ENCODE results near the gene CTCFL. TPM values are rescaled to one million over a fixed set of nuclear protein-coding genes. Genes with fewer than 3 reads are reported as not detected.

CTCFL gene
- polyA plus RNA-seq, 1 experiment = not detected

DNA sequence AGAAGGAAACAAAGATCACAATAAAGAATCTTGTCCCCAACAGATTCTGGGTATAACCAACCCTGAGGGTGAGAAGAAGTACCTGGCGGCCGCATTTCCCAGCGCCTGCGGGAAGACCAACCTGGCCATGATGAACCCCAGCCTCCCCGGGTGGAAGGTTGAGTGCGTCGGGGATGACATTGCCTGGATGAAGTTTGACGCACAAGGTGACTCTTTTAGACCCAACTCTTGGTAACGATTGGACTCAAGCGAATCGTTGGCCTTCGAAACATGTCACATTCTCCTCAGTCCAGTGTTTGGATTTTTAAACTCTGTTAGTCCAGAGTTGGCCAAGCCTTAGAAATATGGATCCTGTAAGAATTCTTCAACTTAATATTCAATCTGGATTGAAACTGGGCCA is 38.6 kb upstream of the CTCFL start:
- Histone ChIP-seq H3K4me3 (ENCODE audit: low read depth, low read length) (no peak overlapping the region), H3K36me3 (ENCODE audit: control insufficient read depth, insufficient read depth, low read length) (no peaks in the 10 kb centered on the region), H3K27me3 (ENCODE audit: control insufficient read depth, insufficient read depth, low read length) (peaks cover 2% of the 10 kb centered on the region)
- ChIA-PET CTCF (no interaction called here), POLR2A (no interaction called here)
- no peak for DNase-seq (ENCODE audit: low read depth)
- no peak for TF ChIP-seq CTCF (IDR thresholded peaks at IDR 0.05; ENCODE audit: insufficient read depth, low read depth, low read length)

DNA sequence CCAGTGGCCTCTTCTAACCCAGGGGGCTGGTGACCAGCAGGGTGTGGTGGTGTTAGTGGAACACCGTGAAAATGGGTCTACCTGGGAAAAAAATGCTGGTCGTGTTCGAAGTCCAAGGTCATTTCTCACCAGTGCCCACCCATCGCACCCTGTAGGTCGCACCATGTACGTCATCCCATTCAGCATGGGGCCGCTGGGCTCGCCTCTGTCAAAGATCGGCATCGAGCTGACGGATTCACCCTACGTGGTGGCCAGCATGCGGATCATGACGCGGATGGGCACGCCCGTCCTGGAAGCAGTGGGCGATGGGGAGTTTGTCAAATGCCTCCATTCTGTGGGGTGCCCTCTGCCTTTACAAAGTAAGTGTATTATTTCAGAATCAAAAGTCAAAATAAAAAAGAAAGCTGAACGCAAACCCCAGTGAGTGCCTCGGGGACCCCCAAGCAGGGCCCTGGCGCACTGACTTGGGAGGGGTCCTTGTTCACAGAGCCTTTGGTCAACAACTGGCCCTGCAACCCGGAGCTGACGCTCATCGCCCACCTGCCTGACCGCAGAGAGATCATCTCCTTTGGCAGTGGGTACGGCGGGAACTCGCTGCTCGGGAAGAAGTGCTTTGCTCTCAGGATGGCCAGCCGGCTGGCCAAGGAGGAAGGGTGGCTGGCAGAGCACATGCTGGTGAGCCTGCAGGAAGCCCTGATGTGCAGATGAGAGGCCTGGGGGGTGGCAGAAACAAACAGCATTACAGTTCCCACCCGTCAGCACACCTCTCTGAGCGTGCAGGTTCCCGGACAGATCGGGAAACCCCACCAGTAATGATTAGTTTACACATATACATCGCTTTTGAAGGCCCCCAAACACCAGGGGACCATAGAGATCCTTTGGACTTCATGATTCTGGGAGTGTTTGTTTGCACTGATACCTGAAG is 37.9 kb upstream of the CTCFL start:
- CTCF ChIA-PET = interaction anchor here (0.6 kb wide), 1 partner anchor 310 kb away, joined by 3 read pairs; no protein-coding TSS in a partner anchor
- Histone ChIP-seq H3K4me3 (ENCODE audit: low read depth, low read length) (no peak overlapping the region), H3K27me3 (ENCODE audit: control insufficient read depth, insufficient read depth, low read length) (peaks cover 2% of the 10 kb centered on the region), H3K36me3 (ENCODE audit: control insufficient read depth, insufficient read depth, low read length) (no peaks in the 10 kb centered on the region)
- DNase-seq (ENCODE audit: low read depth) = no peak
- no peak for TF ChIP-seq CTCF (IDR thresholded peaks at IDR 0.05; ENCODE audit: insufficient read depth, low read depth, low read length)
- POLR2A ChIA-PET = no interaction called here

GRCh38 chr20:57561356-57562279 is 36.7 kb upstream of the CTCFL start:
- ChIA-PET POLR2A (no interaction called here), CTCF (interaction anchor here (0.6 kb wide), 1 partner anchor 55 kb away, joined by 3 read pairs; no protein-coding TSS in a partner anchor)
- Histone ChIP-seq H3K36me3 (ENCODE audit: control insufficient read depth, insufficient read depth, low read length) (no peaks in the 10 kb centered on the region), H3K27me3 (ENCODE audit: control insufficient read depth, insufficient read depth, low read length) (peaks cover 2% of the 10 kb centered on the region), H3K4me3 (ENCODE audit: low read depth, low read length) (no peak overlapping the region)
- DNase-seq (ENCODE audit: low read depth) = no peak
- no peak for TF ChIP-seq CTCF (IDR thresholded peaks at IDR 0.05; ENCODE audit: insufficient read depth, low read depth, low read length)

DNA sequence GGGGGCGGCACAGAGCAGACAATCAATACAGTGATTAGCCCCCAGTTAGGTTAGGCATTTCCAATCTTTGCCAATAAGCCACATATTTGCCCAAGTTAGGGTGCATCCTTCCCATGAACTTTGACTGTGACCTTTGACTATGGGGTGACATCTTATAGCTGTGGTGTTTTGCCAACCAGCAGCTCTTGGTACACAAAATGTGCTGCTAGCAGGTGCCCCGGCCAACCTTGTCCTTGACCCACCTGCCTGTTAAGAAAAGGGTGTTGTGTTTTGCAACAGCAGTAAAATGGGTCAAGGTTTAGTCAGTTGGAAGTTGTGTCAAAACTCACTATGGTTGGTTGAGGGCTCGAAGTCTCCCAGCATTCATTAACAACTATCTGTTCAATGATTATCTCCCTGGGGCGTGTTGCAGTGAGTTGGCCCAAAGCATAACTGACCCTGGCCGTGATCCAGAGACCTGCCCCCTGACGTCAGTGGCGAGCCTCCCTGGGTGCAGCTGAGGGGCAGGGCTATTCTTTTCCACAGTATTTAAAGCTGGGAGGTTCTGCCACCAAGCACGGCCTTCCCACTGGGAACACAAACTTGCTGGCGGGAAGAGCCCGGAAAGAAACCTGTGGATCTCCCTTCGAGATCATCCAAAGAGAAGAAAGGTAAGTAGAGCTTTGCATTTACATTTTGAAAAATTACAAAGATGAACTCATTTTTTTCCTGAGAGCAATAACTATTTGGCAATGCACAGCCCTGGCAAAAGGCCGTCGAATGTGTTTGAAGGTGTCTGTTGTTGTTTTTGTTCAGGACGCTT is 35.8 kb upstream of the CTCFL start, which contains the start of gene PCK1:
Gene PCK1, plus strand, starts transcription at position 557 of the 802 bp plus-strand sequence. CDS start 302 bp downstream, outside the sequence.
- Histone ChIP-seq H3K4me3 (ENCODE audit: low read depth, low read length) (no peak within 1 kb of the TSS), H3K27me3 (ENCODE audit: control insufficient read depth, insufficient read depth, low read length) (peaks cover 2% of the 10 kb centered on the region), H3K36me3 (ENCODE audit: control insufficient read depth, insufficient read depth, low read length) (no peaks in the 10 kb centered on the region)
- no peak for DNase-seq (ENCODE audit: low read depth)
- POLR2A ChIA-PET = no interaction called here
- CTCF ChIA-PET = interaction anchor here (0.6 to 0.9 kb wide), 2 partner anchors 37 to 54 kb away, joined by 3 read pairs; no protein-coding TSS in a partner anchor
- TF ChIP-seq CTCF (IDR thresholded peaks at IDR 0.05; ENCODE audit: insufficient read depth, low read depth, low read length) = no peak
